NCI-H2227 (cell line): ENCODE results near the gene NUP98.
"Not testable (repeated sequence)": the region's sequence is repeated elsewhere in the genome, so short reads cannot be mapped to it uniquely, and the experiment has no call there.

Experiments
- DNase-seq: peaks from one replicate; lab custom pipeline; 2025; ENCODE audit not compliant: unreplicated experiment; lab: John Stamatoyannopoulos, UW

The NUP98 gene

DNA sequence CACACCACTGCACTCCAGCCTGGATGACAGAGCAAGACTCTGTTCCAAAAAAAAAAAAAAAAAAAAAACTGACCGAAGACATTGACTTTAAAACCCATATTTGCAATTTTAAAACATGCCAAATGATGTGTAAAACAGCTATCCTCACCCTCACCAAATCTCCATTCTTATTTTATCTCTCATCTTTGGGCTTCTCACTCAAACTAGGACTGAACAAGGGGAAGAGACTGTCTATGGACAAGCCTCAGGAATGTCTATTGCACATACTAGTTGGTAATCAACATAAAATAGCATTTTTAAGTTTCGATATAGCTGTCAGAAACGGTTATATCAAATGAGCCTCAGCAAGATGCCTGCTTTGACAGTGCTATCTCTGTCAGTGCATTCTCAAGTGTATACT is 118.3 kb downstream of the NUP98 start:
- no peak for DNase-seq

DNA sequence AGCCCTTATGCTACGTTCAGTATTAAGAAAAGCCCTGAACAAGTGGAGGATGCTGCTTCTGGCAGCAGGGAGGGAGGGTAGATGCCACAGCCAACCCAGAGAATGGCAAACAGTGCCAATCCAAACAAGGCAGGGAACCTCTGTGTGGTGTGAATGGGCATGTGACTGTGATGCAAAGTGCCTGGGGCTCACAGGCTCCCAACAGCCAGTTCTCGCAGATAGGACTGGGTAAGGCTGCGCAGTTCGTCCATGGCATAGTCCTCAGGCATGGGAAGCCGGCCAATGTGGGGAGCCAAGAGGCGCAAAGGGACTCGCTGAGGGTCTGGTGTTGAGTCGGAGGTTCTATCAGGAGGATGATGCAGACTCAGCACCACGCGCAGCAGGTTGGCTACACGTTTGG is 121.4 kb downstream of the NUP98 start:
- DNase-seq = no peak

DNA sequence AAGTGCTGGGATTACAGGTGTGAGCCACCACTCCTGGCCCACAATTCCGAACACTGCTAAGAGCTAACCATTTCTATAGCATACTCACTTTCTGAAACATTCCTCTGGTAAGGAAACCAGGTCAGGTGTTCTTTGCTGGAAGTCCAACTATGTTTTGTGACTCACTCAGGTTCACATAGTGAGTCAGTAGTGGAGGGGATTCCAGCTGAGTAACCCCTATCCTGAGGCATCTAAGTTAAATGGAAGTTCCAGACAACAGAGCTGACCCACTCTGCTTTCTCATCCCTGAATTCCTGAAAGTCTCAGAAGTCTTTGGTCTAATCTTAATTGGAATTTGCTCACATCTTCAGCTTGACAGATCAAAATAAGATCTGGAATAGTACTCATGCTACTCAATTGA is 123.2 kb downstream of the NUP98 start:
- DNase-seq = no peak

DNA sequence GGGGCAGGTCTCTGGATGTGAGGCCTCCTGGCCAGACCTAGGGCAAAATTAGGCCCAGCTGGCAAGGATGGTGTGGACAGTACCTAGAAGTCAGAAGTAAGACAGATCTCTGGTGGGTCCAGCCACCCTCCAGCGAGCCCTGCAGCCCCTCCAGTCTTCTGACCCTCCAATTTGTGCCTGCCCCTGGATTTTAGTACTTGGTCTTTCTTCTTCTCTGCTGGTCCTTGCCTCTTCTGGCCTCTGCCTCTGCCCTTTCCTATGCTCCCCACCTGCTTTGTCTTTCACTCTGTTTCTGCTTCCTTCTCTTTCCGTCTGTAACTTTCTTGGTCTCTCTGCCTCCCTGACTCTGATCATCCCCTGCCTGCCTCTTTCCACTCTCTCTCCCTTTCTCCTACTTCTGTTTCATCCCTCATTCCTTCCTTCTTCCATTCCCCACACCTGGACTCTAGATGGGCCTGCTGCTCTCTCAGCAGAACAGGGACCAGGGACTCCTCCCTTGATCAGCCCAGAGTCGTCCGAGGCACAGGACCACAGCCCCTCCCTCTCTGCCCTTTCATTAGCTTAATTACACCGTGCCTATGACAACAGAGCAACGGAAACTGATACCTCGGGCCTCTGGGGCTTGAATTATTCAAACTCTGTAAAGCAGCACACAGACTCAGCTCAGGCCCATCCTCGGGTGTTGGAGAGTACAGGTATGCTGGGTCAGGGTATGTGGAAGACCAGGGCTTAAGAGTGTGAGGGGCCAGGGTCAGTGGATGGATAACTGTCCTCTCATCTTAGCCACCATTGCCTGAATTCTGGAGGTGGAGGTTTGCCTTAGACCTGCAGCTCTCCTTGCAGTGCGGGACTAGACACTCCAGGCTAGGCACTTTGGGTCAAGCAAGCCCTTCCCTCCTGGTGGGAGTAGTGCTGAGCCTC is 125.8 kb downstream of the NUP98 start, which contains the start of gene CHRNA10:
TSS of gene CHRNA10 (minus strand) at position 51 of the 921 bp plus-strand sequence. CDS start 72 bp downstream, outside the sequence.
- peak; percentile 19 for DNase-seq

DNA sequence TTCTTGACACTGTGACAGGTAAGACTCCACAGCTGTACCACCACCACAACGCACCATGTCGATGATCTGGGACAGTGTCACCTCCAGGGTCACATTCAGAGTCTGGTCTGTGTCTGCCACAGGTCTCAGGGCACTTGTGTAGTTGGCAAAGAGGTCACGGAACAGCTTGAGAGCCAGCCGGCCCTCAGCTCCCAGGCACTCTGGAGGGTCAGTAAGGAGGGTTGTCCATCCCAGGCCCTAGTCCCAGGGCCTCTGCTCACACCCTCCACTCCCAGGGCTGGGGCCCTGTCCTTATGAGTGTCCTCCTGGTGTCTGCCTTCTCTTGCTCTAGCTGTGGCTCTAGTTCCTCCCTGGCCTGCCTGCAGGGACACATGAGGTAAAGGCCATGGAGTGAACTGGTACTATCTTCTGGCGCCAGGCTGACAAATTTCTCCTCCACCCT is 127.6 kb downstream of the NUP98 start:
- no peak for DNase-seq

DNA sequence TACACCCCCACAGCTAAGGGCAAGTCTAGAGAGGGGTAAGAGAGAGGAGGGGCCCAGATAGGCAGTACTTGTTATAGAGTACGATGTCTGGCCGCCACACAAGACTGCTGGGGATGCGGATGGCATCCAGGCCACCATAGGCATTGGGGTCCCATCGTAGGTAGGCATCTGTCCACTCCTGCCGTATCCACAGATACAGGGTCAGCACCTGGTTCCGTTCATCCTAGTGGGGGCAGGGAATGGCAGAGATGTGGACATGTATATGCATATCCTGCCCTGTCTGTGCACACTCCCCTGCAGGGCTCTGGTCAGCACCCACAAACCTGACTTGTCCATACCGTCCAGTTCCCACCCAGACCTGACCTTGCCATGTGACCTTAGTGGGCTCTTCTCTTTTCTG is 128.2 kb downstream of the NUP98 start:
- no peak for DNase-seq

DNA sequence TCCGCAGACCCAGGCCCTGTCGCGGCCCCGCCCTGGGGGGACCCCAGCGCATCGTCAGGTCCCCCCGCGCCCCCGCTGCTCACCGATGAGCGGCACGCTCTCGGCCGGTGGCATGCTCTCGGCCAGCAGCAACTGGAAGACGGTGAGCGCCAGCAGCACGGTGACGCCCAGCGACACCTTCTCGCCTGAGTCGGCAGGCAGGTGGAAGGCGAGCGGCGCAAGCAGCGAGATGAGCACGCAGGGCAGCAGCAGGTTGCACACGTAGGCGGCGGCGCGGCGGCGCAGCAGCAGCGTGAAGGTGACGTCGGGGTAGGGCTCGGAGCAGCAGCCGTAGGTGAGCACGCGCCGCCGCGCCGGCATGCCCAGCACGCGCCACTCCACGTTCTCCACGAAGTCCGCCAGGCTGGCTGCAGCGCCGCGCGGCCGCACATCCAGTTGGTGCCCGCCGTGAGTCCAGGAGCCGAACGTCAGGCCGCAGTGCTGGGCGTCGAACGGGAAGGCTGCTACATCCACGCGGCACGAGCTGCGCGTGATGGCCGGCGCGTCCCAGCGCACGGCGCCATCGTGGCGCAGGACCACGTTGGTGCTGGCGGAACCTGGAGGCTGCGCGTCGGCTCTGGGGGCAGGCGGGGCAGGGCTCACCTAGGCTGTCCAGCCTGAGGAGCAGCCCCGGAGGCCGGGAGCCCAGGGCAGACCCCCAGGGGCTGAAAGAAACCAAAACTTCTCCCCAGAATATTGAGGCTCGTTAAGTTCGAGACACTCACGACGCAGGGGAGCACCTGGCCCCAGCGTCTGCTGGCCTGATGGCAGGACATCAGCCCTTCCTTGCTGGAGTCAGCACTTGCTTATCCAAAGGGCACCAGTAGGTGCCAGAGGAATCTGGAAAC is 130.0 kb downstream of the NUP98 start:
- DNase-seq = no peak

DNA sequence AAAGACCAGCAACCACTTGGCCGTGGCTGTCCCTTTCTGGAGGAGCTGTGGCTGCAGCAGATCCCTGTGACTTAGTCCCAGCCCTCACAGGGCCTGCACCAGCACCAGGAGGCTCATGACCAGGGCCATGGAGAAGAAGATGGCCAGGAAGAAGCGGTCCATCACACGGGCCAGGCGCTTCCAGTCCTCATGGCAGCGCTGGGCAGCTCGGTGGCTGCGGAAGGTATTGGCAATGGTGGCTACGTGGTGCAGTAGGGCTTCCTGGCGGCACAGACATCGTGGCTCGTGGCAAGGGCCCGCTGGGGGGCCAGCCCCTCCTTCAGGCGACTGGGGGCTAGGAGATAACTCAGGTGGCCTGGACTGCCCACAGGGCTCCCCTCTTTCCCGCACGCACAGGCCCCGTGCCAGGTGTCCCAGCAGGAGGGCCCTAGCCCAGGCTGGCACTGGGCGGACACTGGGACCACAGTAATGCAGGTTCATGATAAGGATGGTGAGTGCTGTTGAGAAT is 131.3 kb downstream of the NUP98 start:
- no peak for DNase-seq

DNA sequence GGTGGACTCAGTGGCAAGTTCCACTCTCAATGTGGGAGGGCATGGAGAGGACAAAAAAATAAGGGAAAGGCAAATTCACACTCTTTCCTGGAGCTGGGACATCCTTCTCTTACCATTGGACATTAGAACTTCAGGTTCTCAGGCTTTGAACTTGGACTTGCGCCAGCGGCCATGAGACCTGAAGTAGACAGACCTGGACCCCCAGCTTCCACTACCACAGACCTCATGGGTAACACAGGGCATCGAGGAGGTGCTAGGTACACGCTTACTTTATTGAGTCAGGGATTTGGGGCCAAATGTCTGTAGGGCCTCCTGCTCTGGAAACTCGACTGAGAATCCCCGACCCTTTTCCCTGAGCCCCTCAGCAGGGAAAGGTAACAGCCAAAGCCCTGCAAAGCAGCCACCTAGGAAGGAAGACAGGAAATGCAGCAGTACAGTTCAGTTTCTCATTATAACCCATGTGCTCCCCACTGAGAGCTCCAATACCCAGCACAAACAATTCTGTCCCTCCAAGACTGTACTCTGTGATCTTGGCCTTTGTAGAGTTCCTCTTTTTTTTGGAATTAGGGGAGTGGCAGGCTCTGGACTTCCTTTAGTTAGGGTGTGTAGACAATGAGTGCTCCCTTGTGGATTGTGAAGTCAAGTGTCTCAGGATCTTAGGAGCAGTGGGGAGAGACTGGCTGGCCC is 131.9 kb downstream of the NUP98 start:
- no peak for DNase-seq

DNA sequence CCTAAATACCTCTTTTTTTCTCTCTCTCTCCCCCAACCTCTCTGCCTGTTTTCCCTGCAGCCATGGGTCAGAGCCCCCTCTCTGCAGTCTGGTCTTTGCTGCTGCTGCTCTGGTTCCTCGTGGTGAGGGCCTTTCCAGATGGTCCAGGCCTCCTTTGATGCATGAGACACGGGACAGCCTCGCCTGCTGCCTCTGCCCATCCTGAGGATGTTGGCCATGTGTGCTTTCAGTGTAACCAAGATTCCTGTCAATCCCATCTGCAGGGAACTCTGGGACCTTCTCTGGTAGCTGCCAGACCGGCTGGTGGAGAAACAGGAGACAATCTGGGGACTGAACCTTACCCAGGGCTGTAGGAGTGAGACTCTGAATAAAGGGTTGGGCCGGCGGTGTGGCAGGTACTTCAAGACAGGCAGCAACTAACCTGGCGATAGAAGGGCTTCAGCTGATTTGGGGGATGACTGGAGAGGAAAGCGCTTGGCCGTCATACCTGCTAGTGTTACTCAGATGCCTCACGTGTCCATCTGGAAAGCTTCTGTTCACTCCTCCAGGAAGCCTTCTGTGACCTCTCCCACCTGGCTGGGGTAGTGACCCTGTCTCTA is 133.2 kb downstream of the NUP98 start:
- DNase-seq = no peak

DNA sequence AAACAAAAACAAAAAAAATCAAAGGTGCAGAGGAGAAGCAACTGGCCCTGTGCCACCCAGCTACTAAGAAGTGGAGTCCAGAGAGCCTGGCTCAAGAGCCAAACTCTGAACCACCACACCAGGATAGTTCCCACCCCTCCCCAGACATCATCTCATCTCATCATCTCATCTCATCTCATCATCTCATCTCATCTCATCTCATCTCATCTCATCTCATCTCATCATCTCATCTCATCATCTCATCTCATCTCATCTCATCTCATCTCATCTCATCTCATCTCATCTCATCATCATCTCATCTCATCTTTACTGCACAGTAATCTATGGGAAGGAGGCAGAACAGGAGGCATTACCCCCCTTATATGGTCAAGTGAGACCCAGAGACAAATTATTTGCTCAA is 134.5 kb downstream of the NUP98 start:
- no peak for DNase-seq

DNA sequence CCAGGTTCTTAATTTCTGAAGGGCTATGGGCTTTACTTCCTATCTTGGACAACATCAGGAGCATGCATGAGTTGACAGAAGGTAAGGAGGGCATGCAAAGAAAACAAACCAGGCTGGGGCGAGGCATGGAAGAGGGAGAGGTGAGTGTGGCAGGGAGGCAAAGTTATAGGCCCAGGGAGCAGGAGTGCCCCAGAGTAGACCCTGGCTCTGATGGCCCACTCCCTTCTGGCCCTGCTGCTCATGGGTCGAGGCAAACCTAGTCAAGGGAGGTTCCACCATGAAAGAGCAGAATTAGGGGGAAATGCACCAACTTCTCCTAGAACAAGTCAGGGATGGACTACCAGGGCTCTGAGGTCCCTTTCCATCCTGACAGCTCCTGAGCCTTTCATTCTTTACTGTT is 136.4 kb downstream of the NUP98 start:
- DNase-seq = no peak

DNA sequence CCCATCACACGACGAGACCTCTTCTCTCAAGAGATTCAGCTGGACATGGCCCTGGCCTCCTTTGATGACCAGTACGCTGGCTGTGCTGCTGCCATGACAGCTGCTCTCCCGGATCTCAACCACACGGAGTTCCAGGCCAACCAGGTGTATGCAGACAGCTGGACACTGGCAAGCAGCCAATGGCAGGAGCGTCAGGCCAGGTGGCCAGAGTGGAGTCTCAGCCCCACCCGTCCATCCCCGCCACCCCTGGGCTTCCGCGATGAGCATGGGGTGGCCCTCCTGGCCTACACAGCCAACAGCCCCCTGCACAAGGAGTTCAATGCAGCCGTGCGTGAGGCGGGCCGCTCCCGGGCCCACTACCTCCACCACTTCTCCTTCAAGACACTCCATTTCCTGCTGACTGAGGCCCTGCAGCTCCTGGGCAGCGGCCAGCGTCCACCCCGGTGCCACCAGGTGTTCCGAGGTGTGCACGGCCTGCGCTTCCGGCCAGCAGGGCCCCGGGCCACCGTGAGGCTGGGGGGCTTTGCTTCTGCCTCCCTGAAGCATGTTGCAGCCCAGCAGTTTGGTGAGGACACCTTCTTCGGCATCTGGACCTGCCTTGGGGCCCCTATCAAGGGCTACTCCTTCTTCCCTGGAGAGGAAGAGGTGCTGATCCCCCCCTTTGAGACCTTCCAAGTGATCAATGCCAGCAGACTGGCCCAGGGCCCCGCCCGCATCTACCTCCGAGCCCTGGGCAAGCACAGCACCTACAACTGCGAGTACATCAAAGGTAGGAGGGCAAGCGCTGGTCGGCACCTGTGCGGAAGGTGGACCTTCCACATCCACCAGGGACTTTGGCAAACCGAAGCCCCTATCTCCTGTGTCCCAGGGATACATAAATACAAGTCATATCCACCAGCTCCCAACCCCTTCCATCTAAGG is 137.5 kb downstream of the NUP98 start:
- DNase-seq = no peak

DNA sequence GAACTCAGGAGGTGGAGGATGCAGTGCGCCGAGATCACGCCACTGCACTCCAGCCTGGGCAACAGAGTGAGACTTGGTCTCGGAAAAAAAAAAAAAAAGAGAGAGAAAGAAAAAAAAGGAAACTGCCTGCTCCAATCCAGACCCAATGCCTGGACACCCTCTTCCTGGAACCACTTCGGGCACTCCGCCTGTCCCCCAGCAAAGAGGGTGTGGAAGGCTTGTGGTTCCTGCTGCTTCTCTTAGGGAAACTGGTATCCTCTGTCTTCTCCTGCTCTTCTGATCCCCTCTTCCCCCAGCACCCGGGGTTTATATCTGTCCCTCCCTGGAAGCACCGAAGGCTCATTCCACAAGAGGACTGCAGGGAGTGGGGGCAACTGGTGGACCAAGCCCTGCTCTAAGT is 139.1 kb downstream of the NUP98 start:
- no peak for DNase-seq

DNA sequence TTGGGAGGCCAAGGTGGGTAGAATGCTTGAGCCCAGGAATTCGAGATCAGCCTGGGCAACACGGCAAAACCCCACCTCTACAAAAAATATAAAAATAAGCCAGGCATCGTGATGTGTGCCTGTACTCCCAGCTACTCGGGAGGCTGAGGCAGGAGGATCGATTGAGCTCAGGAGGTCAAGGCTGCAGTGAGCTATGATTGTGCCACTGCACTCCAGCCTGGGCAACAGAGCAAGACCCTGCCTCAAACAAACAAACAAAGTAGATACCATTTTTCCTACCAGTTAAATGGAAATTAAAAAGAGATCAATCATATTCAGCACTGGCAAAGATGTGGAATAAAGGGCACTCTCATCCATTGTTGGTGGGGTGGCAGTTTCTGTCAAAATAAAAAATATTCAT is 140.0 kb downstream of the NUP98 start:
- DNase-seq = not testable (repeated sequence)

DNA sequence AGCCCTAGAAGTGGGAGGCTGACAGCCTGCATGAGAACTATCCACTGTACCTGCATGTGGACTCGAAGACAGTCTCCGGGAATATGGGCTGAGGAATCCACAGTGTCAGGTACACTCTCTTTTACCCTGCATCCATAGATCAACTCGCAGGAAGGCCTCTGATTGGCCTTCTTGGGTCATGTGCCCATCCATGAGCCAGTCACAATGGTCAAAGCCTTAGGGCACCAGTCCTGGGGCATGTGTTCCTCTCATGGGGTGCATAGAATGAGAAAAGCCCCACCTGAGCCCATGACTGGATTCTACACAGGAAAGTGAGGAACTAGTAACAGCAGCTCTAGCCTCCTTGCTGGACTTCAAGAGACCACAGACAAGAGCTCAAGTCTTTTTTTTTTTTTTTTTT is 141.8 kb downstream of the NUP98 start:
- no peak for DNase-seq

DNA sequence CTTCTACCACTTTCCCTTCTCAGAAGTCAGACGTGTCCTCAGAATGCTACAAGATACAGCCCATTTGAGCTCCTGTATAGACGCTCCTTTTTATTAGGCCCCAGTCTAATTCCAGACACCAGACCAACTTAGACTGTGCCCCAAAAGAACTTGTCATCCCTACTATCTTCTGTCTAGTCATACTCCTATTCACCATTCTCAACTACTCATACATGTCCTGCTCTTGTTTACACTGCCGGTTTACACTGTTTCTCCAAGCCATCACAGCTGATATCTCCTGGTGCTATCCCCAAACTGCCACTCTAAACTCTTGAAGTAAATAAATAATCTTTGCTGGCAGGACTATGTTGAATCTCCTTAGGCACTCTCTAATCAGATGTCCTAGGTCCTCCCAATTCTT is 144.8 kb downstream of the NUP98 start:
- DNase-seq = not testable (repeated sequence)

DNA sequence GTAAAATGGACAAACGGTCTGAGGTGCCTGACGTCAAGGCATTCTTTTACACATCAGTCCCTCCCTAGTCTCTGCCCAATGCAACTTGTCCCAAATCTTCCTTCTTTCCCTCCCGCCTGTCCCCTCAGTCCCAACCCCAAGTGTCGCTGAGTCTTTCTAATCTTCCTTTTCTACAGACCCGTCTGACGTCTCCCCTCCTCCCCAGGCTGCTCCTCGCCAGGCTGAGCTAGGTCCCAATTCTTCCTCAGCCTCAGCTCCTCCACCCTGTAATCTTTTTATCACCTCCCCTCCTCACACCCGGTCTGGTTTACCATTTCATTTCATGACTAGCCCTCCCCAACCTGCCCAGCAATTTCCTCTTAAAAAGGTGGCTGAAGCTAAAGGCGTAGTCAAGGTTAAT is 148.0 kb downstream of the NUP98 start:
- DNase-seq = not testable (repeated sequence)

DNA sequence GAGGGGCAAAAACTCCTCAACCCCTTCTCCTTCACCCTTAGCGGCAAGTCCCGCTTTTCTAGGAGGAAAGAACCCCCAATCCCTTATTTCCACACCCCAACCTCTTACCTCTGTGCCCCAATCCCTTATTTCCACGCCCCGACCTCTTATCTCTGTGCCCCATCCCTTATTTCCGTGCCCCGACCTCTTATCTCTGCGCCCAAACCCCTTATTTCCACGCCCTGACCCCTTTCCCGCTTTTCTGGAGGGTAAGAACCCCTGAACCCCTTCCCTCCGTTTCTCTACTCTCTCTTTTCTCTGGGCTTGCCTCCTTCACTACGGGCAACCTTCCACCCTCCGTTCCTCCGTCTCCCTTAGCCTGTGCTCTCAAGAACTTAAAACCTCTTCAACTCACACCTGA is 148.5 kb downstream of the NUP98 start:
- DNase-seq = not testable (repeated sequence)

DNA sequence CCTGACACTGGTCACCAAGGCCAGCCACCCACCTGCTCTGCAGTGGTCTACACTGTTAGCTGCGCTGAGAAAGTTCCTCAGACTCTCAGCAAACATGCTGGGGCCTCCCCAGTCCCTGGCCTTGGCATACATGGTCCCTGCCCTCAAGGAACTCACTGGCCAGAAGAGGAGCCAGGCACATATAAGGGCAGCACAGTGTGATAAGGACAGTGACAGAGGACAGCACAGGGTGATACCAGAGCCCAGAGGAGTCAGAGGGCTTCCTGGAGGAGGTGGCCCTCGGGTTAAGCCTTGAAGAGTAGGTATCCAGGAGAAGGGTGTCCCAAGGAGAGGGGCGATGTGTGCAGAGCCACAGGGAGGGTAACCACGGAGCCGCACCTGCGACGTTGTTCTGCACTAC is 151.8 kb downstream of the NUP98 start:
- no peak for DNase-seq
